Cardiac fibroblast (primary cell): Measurements from ENCODE around the gene ESYT2.
A peak's percentile ranks its signal among the peaks of the same experiment; 100 is the strongest.

ENCODE experiments used
- DNase-seq, 2 donors: peaks; one replicate each; pipeline versions ENCODE4 v3.0.0 to v3.0.0-alpha.2; 2010; ENCODE audit warnings: low read depth in 2 of 2
- H3K4me3 ChIP-seq, 2 donors: replicated peaks in 1 of 2; 1 replicate in 1 of 2; 2 replicates in 1 of 2; pipeline ENCODE4 v1.5.1; 2011; ENCODE audit warnings: low read depth in 2 of 2, low read length in 2 of 2, mild to moderate bottlenecking in 2 of 2, moderate library complexity in 1 of 2
- CTCF ChIP-seq: IDR thresholded peaks from one replicate; pipeline ENCODE4 v1.5.1; 2011; ENCODE audit warnings: low read depth, mild to moderate bottlenecking, low read length, inconsistent platforms

Gene ESYT2

GRCh38 chr7:158861004-158861787 is 31.9 kb upstream of the ESYT2 start:
- no peak overlapping the region for H3K4me3 ChIP-seq
- DNase-seq = no peak
- no peak for TF ChIP-seq CTCF

DNA sequence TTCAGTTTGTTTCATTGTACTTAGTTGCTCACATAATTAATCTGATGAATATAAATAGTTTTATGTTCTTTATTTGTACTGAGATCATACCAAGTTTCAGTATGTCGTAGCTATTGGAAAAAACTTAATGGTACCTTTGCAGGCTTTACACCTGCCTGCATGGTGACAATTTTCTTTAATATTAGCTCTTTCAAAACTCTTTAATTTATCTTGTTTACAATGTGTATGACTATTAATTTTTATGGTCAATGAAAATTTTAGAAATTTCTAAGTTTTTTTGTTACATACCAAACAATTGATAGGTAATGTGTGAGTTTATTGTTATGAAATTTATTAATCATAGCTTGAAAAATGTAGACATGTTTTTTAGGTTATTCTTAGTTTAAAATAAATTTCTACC is 31.1 kb upstream of the ESYT2 start:
- H3K4me3 ChIP-seq = no peak overlapping the region
- DNase-seq = no peak
- TF ChIP-seq CTCF = no peak

GRCh38 chr7:158858592-158859503 is 29.5 kb upstream of the ESYT2 start:
- no peak for TF ChIP-seq CTCF
- no peak overlapping the region for H3K4me3 ChIP-seq
- DNase-seq = no peak

DNA sequence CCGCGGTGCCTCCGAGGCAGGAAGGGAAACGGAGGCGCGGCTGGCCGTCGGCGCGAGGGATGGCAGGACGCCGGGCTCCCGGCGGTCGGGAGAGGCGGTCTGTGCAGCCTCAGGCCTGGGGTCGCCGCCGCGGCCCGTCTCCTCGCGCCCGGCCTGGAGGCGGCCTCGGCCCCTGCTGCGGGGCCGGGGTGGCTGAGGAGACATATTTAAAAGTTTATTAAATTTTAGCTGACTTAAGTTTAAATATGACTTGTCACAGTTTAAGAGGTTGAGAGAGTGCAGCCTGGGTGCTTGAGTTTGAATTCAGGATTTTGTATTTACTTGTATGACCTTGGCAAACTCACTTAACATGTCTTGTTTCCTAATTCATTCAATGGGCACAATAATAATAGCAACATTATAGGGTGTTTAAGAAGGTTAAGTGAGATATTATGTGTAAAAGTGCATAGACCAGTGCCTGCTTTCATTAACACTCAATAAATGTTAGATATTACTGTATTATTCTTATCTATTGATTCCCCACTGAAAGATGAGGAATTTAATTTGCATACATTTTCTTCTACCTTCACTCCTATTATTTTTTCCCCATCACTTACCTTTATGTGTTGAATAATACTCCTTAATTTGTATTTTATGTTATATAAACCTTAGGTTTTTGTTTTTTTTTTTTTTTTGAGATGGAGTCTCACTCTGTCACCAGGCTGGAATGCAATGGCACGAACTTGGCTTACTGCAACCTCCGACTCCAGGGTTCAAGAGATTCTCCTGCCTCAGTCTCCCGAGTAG is 27.8 kb upstream of the ESYT2 start:
- DNase-seq = peak in 1 of 2 donors; percentile 6
- TF ChIP-seq CTCF = no peak
- peak overlapping the region; percentile 73 to 80 for H3K4me3 ChIP-seq

DNA sequence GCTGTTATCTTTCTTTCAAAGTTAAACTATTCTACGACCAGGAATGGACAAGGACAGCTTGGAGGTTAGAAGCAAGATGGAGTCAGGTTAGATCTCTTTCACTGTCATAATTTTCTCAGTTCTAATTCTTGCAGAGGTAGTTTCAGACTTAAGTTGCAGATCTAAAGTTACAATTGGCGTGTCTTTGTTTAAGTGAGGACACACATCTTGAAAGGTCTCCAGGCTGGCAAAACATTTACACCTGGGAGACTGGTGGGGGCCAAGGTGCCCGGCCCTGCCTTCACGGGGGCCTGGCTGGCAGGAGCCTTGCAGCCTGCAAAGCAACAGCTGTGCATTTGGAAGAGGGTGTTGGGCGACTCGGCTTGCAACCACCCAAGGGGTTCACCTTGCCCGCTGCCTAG is 25.4 kb upstream of the ESYT2 start:
- H3K4me3 ChIP-seq = no peak overlapping the region
- DNase-seq = no peak
- no peak for TF ChIP-seq CTCF

- H3K4me3 ChIP-seq = no peak overlapping the region
- DNase-seq = no peak
- no peak for TF ChIP-seq CTCF
Measured at GRCh38 chr7:158850545-158851102, 21.3 kb upstream of the ESYT2 start.
